GM12801 (cell line): ENCODE data around the gene CUX1.

Source experiments
- TF ChIP-seq, protein P1 (sequence below): IDR thresholded peaks from one replicate; pipeline ENCODE4 v1.5.1; 2011; ENCODE audit warnings: control low read depth; ENCODE audit not compliant: insufficient read length; ENCODE audit errors: extremely low read depth

The CUX1 gene

DNA sequence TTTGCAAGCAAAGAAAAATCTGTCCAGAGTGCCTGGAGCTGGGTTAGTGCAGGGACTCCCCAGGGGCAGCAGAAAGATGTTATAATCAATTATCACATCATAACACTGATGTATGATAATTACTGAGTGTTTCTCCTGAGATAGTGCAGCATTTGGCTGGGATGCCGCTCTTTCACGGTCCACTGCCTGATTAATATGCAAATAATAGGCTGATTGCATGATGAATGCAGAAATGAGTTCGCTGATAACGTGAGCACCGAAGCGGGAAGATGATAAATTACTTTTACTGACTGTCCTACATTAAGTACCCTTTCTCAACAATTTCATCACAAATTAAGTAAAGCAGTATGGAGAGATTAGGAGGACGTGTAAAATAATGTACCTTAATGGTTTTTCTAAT is 397.8 kb downstream of the CUX1 start:
- TF ChIP-seq, protein P1, sequence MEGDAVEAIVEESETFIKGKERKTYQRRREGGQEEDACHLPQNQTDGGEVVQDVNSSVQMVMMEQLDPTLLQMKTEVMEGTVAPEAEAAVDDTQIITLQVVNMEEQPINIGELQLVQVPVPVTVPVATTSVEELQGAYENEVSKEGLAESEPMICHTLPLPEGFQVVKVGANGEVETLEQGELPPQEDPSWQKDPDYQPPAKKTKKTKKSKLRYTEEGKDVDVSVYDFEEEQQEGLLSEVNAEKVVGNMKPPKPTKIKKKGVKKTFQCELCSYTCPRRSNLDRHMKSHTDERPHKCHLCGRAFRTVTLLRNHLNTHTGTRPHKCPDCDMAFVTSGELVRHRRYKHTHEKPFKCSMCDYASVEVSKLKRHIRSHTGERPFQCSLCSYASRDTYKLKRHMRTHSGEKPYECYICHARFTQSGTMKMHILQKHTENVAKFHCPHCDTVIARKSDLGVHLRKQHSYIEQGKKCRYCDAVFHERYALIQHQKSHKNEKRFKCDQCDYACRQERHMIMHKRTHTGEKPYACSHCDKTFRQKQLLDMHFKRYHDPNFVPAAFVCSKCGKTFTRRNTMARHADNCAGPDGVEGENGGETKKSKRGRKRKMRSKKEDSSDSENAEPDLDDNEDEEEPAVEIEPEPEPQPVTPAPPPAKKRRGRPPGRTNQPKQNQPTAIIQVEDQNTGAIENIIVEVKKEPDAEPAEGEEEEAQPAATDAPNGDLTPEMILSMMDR, result no peak

DNA sequence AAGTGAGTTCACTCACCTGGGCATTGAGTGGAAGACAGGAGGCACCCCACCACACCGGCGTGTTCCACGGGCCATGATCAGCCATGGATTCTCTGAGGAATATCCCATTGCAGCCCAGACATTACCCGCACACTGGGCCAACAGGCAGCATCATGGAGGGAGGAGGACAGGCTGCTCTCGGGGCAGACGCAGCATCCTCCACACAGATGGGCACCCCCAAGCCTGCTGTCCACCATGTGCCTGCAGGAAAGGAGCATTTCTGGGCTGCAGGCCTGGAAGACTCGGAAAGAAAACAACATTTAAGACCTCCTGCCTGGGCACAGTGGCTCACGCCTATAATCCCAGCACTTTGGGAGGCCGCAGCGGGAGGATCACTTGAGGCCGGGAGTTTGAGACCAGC is 398.3 kb downstream of the CUX1 start:
- TF ChIP-seq, protein P1, result no peak

DNA sequence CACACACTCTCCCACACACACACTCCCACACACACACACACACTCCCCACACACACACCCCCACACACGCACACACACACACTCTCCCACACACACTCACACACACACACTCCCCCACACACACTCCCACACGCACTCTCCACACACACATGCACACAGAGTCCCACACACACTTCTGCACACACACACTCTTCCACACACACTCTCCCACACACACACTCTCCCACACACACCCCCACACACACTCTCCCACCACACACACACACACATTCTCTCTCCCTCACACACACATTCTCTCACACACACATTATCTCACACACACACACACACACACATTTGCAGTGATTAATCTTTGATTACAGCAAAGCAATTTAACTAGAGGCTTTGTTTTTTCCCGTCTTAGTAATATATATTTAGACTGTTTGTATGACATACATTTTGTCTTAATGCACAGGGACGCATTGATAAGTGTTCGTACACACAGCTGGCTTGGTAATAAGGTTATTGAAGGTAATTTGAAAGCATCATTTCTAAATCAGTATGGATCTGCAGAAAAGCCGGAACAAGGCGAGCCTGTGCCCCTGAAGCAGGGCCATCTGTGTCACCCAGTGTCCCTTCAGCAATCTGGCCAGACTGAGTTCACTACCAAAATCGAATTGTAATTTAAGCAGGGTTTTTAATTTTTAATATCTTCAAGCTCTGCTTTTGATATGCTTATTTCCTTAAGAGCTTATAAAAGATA is 399.3 kb downstream of the CUX1 start:
- TF ChIP-seq, protein P1, result no peak

DNA sequence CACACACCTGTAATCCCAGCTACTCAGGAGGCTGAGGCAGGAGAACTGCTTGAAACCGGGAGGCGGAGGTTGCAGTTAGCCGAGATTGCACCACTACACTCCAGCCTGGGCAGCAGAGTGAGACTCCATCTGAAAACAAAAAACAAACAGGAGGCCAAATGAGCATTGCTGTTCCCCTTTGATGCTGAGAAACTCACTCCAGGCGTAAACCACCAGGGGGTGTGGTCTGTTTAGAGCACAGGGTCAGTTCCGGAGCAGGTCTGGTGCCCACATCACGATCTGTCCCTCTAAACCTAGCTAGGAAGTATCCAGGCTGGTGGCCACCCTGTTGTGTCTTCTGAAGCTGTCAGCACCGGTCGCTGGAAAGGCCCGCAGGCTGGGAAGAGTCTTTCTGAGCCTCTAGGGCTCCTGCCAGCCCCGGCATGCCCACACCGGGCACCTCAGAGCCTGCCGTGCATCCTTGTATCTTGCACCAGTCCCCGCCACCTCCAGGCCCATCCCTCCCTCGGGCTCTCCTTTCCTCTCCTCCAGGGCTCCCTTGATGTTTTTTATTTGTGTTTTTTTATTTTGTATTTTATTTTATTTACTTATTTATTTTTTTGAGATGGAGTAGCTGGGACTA is 402.9 kb downstream of the CUX1 start:
- TF ChIP-seq, protein P1, result no peak

DNA sequence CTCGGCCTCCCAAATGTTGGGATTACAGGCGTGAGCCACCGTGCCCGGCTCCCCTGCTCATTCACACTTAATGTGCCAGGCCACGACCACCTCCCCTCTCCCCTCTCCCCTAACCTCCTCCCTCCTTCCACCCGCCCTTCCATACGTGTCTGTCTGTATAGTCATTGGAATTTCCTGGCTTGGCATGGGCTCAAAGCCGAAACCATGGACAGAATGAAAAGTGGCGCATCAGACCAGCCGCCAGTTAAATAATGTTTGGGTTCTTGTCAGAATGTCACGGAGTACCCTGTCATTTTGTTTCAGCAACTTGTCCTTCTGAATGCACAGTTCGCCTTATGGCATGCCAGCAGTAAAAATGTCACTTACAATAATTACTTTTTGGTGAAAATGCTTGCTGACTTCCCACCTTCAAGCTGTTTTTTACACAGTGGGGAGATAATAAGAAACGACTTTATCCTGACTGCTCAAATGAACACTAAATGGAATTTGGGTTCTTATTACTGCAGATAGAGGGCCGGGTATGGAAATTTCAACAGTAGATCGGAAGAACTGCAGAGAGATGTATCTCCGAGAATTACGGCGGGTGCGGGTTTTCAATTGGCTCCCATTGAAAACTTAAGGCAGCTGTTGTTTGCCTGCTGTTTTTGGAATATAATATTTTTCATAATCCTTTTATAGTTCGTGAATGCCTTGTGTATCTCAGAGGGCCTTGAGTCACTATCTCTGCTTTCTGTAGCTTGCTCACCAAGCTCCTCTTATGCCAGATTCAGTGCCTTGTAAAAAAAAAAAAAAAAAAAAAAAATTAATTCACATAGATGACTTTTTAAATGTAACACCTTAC is 403.8 kb downstream of the CUX1 start:
- TF ChIP-seq, protein P1, result no peak

DNA sequence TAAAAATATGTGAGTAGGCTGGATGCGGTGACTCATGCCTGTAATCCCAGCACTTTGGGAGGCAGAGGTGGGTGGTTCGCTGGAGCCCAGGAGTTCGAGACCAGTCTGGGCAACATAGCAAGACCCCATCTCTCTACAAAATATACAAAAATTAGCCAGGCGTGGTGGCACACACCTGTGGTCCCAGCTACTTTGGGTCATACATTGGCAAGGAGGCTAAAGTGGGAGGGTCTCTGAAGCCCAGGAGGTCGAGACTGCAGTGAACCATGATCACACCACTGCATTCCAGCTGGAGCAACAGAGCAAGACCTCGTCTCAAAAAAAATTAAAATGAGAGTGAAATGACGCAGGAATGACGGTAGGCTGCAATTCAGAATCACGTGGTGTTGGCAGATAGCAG is 404.5 kb downstream of the CUX1 start:
- TF ChIP-seq, protein P1, result no peak

DNA sequence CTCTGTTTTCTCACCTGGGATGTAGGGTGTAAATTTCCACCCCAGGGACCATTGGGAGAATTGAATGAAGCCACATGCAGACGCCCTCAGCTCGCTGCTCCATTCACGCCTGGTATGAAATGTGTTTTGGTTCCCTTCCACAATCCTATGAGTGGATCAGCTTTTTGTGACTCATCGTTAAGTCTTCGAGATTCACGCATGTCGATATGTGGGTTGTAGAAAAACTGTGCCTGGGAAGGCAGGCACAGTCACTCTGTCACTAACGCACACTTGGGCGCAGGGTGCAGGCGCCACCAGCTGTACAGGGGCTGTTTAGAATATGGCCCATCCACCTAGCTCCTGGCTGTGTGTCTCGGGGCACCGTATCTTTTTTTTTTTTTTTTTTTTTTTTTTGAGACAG is 405.0 kb downstream of the CUX1 start:
- TF ChIP-seq, protein P1, result no peak
